ENCODE measurements around the gene CDH4. TPM values are rescaled to one million over a fixed set of nuclear protein-coding genes. Genes with fewer than 3 reads are reported as not detected.

The CDH4 gene
- polyA plus RNA-seq, 4 donors, result 0.09 to 4.1 (median 0.25) TPM

GRCh38 chr20:61582196-61582923, 330.3 kb downstream of the CDH4 start:
- Histone ChIP-seq H3K9me3 (ENCODE audit: control insufficient read depth in 2 of 2, insufficient read depth in 1 of 2, low read depth in 1 of 2, low read length in 1 of 2) (no peaks in the 10 kb centered on the region), H3K27ac (ENCODE audit: low read depth in 1 of 3, low read length in 2 of 3) (no peak overlapping the region), H3K27me3 (ENCODE audit: control insufficient read depth in 3 of 3, insufficient read depth in 3 of 3, low read length in 3 of 3) (no peaks in the 10 kb centered on the region), H3K4me3 (ENCODE audit: low read depth in 1 of 3, low read length in 3 of 3) (no peak overlapping the region), H3K36me3 (ENCODE audit: control insufficient read depth in 3 of 3, insufficient read depth in 2 of 3, low read depth in 1 of 3, low read length in 3 of 3) (no peaks in the 10 kb centered on the region), H3K4me1 (ENCODE audit: control insufficient read depth in 3 of 3, insufficient read depth in 2 of 3, low read depth in 1 of 3, low read length in 2 of 3) (no peaks in the 10 kb centered on the region)
- WGBS, 3 donors, result 55 to 66% (median 57%) methylated on average over 15 of the region's 15 CpGs
- DNase-seq (no peak), FAIRE-seq (no peak)

DNA sequence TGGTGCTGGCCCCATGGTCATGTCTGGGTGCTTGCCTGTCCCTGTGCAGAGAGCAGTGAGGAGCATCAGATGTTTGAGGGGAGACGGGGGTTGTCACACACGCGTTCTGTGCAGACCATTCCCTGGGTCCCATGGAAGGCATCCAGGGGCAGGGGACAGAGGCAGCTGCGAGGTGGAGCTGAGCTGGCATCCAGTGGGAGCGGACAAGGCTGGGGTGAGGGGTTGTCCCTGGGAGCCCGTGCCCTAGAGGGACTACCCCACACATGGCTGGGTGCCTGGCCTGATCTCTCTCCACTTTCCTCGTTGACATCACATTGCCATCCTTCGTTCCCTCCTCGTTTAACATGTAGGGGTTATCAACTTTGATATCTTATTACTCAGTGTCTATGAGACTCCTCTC, 331.3 kb downstream of the CDH4 start:
- no peak overlapping the region for H3K4me3 ChIP-seq (ENCODE audit: low read depth in 1 of 3, low read length in 3 of 3)
- no peaks in the 10 kb centered on the region for H3K9me3 ChIP-seq (ENCODE audit: control insufficient read depth in 2 of 2, insufficient read depth in 1 of 2, low read depth in 1 of 2, low read length in 1 of 2)
- 69 to 81% (median 73%) methylated on average over 7 to 9 of the region's 9 CpGs for WGBS, 3 donors
- H3K27me3 ChIP-seq (ENCODE audit: control insufficient read depth in 3 of 3, insufficient read depth in 3 of 3, low read length in 3 of 3), result no peaks in the 10 kb centered on the region
- FAIRE-seq, result no peak
- no peak for DNase-seq
- no peaks in the 10 kb centered on the region for H3K36me3 ChIP-seq (ENCODE audit: control insufficient read depth in 3 of 3, insufficient read depth in 2 of 3, low read depth in 1 of 3, low read length in 3 of 3)
- no peaks in the 10 kb centered on the region for H3K4me1 ChIP-seq (ENCODE audit: control insufficient read depth in 3 of 3, insufficient read depth in 2 of 3, low read depth in 1 of 3, low read length in 2 of 3)
- no peak overlapping the region for H3K27ac ChIP-seq (ENCODE audit: low read depth in 1 of 3, low read length in 2 of 3)

- H3K27me3 ChIP-seq (ENCODE audit: control insufficient read depth in 3 of 3, insufficient read depth in 3 of 3, low read length in 3 of 3), result no peaks in the 10 kb centered on the region
- no peaks in the 10 kb centered on the region for H3K36me3 ChIP-seq (ENCODE audit: control insufficient read depth in 3 of 3, insufficient read depth in 2 of 3, low read depth in 1 of 3, low read length in 3 of 3)
- H3K9me3 ChIP-seq (ENCODE audit: control insufficient read depth in 2 of 2, insufficient read depth in 1 of 2, low read depth in 1 of 2, low read length in 1 of 2), result no peaks in the 10 kb centered on the region
- DNase-seq (no peak), FAIRE-seq (no peak)
- no peak overlapping the region for H3K4me3 ChIP-seq (ENCODE audit: low read depth in 1 of 3, low read length in 3 of 3)
- 26 to 33% (median 32%) methylated on average over 10 of the region's 10 CpGs for WGBS, 3 donors
- no peak overlapping the region for H3K27ac ChIP-seq (ENCODE audit: low read depth in 1 of 3, low read length in 2 of 3)
- H3K4me1 ChIP-seq (ENCODE audit: control insufficient read depth in 3 of 3, insufficient read depth in 2 of 3, low read depth in 1 of 3, low read length in 2 of 3), result no peaks in the 10 kb centered on the region
Measured at GRCh38 chr20:61584851-61585250, 332.8 kb downstream of the CDH4 start.

- H3K27me3 ChIP-seq (ENCODE audit: control insufficient read depth in 3 of 3, insufficient read depth in 3 of 3, low read length in 3 of 3), result no peaks in the 10 kb centered on the region
- WGBS, 3 donors, result 94 to 96% (median 94%) methylated on average over 2 of the region's 2 CpGs
- H3K36me3 ChIP-seq (ENCODE audit: control insufficient read depth in 3 of 3, insufficient read depth in 2 of 3, low read depth in 1 of 3, low read length in 3 of 3), result no peaks in the 10 kb centered on the region
- no peak for DNase-seq
- no peaks in the 10 kb centered on the region for H3K9me3 ChIP-seq (ENCODE audit: control insufficient read depth in 2 of 2, insufficient read depth in 1 of 2, low read depth in 1 of 2, low read length in 1 of 2)
- no peak overlapping the region for H3K4me3 ChIP-seq (ENCODE audit: low read depth in 1 of 3, low read length in 3 of 3)
- H3K27ac ChIP-seq (ENCODE audit: low read depth in 1 of 3, low read length in 2 of 3), result no peak overlapping the region
- no peaks in the 10 kb centered on the region for H3K4me1 ChIP-seq (ENCODE audit: control insufficient read depth in 3 of 3, insufficient read depth in 2 of 3, low read depth in 1 of 3, low read length in 2 of 3)
- no peak for FAIRE-seq
Measured at GRCh38 chr20:61585764-61586163, 333.7 kb downstream of the CDH4 start.

- Histone ChIP-seq H3K36me3 (ENCODE audit: control insufficient read depth in 3 of 3, insufficient read depth in 2 of 3, low read depth in 1 of 3, low read length in 3 of 3) (no peaks in the 10 kb centered on the region), H3K4me1 (ENCODE audit: control insufficient read depth in 3 of 3, insufficient read depth in 2 of 3, low read depth in 1 of 3, low read length in 2 of 3) (no peaks in the 10 kb centered on the region), H3K9me3 (ENCODE audit: control insufficient read depth in 2 of 2, insufficient read depth in 1 of 2, low read depth in 1 of 2, low read length in 1 of 2) (no peaks in the 10 kb centered on the region), H3K4me3 (ENCODE audit: low read depth in 1 of 3, low read length in 3 of 3) (no peak overlapping the region), H3K27ac (ENCODE audit: low read depth in 1 of 3, low read length in 2 of 3) (no peak overlapping the region), H3K27me3 (ENCODE audit: control insufficient read depth in 3 of 3, insufficient read depth in 3 of 3, low read length in 3 of 3) (no peaks in the 10 kb centered on the region)
- FAIRE-seq (no peak), DNase-seq (no peak)
- WGBS, 3 donors, result 67 to 85% (median 69%) methylated on average over 7 of the region's 7 CpGs
Measured at GRCh38 chr20:61587036-61587435, 335.0 kb downstream of the CDH4 start.

GRCh38 chr20:61587681-61588289, 335.7 kb downstream of the CDH4 start:
- H3K4me3 ChIP-seq (ENCODE audit: low read depth in 1 of 3, low read length in 3 of 3), result no peak overlapping the region
- WGBS, 3 donors, result 77 to 86% (median 80%) methylated on average over 16 of the region's 16 CpGs
- FAIRE-seq (no peak), DNase-seq (no peak)
- H3K4me1 ChIP-seq (ENCODE audit: control insufficient read depth in 3 of 3, insufficient read depth in 2 of 3, low read depth in 1 of 3, low read length in 2 of 3), result no peaks in the 10 kb centered on the region
- no peaks in the 10 kb centered on the region for H3K27me3 ChIP-seq (ENCODE audit: control insufficient read depth in 3 of 3, insufficient read depth in 3 of 3, low read length in 3 of 3)
- no peaks in the 10 kb centered on the region for H3K9me3 ChIP-seq (ENCODE audit: control insufficient read depth in 2 of 2, insufficient read depth in 1 of 2, low read depth in 1 of 2, low read length in 1 of 2)
- H3K27ac ChIP-seq (ENCODE audit: low read depth in 1 of 3, low read length in 2 of 3), result no peak overlapping the region
- no peaks in the 10 kb centered on the region for H3K36me3 ChIP-seq (ENCODE audit: control insufficient read depth in 3 of 3, insufficient read depth in 2 of 3, low read depth in 1 of 3, low read length in 3 of 3)

DNA sequence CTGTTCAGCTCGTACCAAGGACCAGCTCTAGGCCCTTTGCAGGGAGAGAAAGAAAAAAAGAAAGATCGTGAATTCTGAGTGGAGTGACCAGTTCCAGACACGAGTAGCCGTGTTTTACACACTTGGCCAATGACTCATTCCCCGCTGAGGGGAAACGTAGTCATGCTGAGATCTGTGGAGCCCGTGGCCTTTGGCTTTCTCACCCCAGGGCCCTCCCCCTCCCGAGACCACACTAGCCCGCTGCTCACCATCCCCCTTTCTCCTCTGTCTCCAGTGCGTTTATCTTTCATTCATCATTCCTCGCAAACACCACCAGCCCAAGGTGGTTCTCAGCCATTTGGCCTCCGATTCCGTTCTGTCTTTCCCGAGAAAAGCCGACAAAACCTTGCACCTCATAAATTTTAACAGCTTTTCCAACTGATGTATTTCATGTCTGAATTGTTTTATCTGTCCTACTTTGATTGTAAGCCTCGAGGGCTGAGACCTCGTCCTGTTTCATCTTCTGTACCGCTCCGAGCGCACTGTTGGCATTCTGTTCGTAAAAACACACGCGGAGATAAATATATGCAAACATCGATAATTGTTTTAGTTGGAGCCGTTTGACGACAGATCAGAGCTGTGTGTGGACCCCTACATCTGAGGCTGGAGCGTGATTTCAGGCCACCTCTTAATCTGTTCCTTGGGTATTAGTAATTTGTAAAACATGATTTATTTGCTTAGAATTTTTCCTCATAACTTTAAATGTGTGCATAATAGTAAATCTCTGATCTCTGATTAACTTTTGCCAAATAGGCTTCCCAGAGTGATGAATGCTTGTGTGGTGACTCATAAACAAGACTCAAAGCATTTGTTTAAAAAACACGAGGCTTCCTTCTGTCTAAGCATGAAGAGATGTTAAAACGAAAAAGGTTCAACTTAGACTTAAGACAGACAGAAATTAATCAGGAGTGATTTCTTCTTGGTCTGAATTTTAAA, 336.6 kb downstream of the CDH4 start:
- DNase-seq, result no peak
- no peak overlapping the region for H3K27ac ChIP-seq (ENCODE audit: low read depth in 1 of 3, low read length in 2 of 3)
- no peaks in the 10 kb centered on the region for H3K4me1 ChIP-seq (ENCODE audit: control insufficient read depth in 3 of 3, insufficient read depth in 2 of 3, low read depth in 1 of 3, low read length in 2 of 3)
- H3K4me3 ChIP-seq (ENCODE audit: low read depth in 1 of 3, low read length in 3 of 3), result no peak overlapping the region
- H3K27me3 ChIP-seq (ENCODE audit: control insufficient read depth in 3 of 3, insufficient read depth in 3 of 3, low read length in 3 of 3), result no peaks in the 10 kb centered on the region
- no peaks in the 10 kb centered on the region for H3K36me3 ChIP-seq (ENCODE audit: control insufficient read depth in 3 of 3, insufficient read depth in 2 of 3, low read depth in 1 of 3, low read length in 3 of 3)
- 26 to 33% (median 32%) methylated on average over 29 of the region's 29 CpGs for WGBS, 3 donors
- H3K9me3 ChIP-seq (ENCODE audit: control insufficient read depth in 2 of 2, insufficient read depth in 1 of 2, low read depth in 1 of 2, low read length in 1 of 2), result no peaks in the 10 kb centered on the region
- FAIRE-seq, result no peak

DNA sequence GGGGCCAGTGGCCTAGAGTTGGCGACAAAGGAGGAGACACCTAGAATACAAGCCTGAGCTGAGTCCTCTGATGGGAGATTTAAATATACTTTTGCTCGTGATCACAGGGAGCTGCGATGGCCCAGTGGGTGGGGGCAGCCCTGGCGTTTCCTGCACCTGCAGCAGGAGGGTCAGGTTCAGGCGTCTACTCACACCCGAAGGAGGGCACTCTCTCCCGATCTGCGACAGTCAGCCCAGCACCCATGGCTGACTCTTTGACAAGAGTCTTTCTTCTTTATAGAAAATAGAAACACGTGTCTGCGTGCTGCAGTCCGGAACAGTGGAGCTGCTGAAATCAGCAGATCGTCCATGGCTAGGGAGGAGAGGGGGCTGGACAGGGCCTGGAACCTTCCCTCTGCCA, 338.2 kb downstream of the CDH4 start:
- Histone ChIP-seq H3K36me3 (ENCODE audit: control insufficient read depth in 3 of 3, insufficient read depth in 2 of 3, low read depth in 1 of 3, low read length in 3 of 3) (no peaks in the 10 kb centered on the region), H3K4me1 (ENCODE audit: control insufficient read depth in 3 of 3, insufficient read depth in 2 of 3, low read depth in 1 of 3, low read length in 2 of 3) (no peaks in the 10 kb centered on the region), H3K27ac (ENCODE audit: low read depth in 1 of 3, low read length in 2 of 3) (no peak overlapping the region), H3K9me3 (ENCODE audit: control insufficient read depth in 2 of 2, insufficient read depth in 1 of 2, low read depth in 1 of 2, low read length in 1 of 2) (no peaks in the 10 kb centered on the region), H3K4me3 (ENCODE audit: low read depth in 1 of 3, low read length in 3 of 3) (no peak overlapping the region), H3K27me3 (ENCODE audit: control insufficient read depth in 3 of 3, insufficient read depth in 3 of 3, low read length in 3 of 3) (peaks cover 0 to 3% (median 0%) of the 10 kb centered on the region in 3 donors)
- FAIRE-seq (no peak), DNase-seq (no peak)
- 74 to 83% (median 76%) methylated on average over 12 of the region's 12 CpGs for WGBS, 3 donors
